ENCODE measurements around the gene CFDP1.

The CFDP1 gene

DNA sequence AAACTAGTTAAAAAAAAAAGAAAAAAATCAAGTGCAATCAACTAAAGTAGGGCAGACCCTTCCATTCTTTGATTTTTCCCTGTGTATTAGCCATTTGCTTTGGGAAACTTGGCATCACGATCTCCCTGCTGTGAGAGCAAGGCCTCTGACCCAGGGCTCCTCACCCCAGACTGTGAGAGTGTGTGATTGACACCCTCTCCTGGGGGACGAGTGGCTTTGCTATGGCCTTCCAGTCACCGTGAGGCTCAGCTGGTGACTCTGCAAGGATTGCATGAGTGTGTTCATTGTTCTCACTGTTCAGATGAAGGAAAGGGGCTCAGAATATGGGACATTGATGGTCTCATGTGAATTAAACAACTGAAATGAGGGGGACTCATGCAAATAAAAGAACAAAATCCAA lies 112.9 kb downstream of the CFDP1 start:
- TF ChIP-seq, protein P1, sequence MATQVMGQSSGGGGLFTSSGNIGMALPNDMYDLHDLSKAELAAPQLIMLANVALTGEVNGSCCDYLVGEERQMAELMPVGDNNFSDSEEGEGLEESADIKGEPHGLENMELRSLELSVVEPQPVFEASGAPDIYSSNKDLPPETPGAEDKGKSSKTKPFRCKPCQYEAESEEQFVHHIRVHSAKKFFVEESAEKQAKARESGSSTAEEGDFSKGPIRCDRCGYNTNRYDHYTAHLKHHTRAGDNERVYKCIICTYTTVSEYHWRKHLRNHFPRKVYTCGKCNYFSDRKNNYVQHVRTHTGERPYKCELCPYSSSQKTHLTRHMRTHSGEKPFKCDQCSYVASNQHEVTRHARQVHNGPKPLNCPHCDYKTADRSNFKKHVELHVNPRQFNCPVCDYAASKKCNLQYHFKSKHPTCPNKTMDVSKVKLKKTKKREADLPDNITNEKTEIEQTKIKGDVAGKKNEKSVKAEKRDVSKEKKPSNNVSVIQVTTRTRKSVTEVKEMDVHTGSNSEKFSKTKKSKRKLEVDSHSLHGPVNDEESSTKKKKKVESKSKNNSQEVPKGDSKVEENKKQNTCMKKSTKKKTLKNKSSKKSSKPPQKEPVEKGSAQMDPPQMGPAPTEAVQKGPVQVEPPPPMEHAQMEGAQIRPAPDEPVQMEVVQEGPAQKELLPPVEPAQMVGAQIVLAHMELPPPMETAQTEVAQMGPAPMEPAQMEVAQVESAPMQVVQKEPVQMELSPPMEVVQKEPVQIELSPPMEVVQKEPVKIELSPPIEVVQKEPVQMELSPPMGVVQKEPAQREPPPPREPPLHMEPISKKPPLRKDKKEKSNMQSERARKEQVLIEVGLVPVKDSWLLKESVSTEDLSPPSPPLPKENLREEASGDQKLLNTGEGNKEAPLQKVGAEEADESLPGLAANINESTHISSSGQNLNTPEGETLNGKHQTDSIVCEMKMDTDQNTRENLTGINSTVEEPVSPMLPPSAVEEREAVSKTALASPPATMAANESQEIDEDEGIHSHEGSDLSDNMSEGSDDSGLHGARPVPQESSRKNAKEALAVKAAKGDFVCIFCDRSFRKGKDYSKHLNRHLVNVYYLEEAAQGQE (IDR thresholded peaks at IDR 0.05; ENCODE audit: insufficient read depth in 1 of 2, low read depth in 2 of 2, low read length in 2 of 2) = no peak
- TF ChIP-seq FOXP2 (optimal IDR thresholded peaks at IDR 0.05; ENCODE audit: borderline replicate concordance, extremely low read depth, extremely low read length, insufficient read depth) = no peak
- no peak for TF ChIP-seq TAF1 (IDR thresholded peaks at IDR 0.05; ENCODE audit: borderline replicate concordance, insufficient read depth, low read length)
- no peak for TF ChIP-seq SIN3A (IDR thresholded peaks at IDR 0.05; ENCODE audit: borderline replicate concordance, insufficient read depth, low read length)

DNA sequence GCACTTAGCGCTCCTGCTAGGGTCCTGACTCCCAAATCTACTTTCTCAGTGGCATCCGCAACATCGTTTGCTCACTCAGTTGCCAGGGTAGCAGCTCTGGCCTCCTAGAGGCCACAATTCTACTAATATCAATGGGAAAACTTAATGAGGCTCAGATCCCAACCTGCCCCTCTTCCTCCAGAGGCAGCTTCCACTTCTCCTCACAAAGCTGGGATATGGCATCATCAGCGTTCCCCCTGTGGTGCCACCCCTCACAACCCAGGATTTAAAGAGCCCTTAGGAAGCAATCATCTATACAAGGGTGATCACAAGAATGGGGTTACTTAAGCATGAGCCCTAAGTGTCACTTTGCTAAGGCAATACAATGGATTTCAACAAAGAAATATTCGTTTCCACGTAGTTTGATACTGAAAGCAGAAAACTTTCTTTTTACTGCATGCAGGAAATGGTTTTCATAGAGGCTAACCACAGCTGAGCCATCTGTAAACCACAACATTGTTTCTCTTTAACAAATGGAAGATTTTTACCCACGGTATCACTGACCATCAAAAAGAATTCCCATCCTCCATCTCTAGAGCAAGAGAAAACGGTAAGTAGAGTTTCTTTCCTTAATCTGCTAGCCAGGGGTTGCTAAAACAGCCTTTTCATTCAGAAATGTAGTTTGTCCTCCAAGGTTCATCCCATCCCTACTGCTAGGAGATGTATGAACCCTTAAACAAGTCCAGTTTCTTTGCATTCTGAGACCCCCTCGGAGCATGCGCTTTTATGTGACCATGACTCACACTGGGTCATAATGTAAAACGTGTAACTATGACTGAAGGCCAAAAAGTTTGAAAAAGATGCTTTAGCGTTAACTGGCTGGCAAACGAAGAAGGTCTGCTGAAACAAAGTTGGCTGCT lies 113.5 kb downstream of the CFDP1 start:
- TF ChIP-seq POLR2AphosphoS5 (IDR thresholded peaks at IDR 0.05; ENCODE audit: low read depth, low read length) = no peak
- TF ChIP-seq, protein P1 (IDR thresholded peaks at IDR 0.05; ENCODE audit: insufficient read depth in 1 of 2, low read depth in 2 of 2, low read length in 2 of 2) = no peak

DNA sequence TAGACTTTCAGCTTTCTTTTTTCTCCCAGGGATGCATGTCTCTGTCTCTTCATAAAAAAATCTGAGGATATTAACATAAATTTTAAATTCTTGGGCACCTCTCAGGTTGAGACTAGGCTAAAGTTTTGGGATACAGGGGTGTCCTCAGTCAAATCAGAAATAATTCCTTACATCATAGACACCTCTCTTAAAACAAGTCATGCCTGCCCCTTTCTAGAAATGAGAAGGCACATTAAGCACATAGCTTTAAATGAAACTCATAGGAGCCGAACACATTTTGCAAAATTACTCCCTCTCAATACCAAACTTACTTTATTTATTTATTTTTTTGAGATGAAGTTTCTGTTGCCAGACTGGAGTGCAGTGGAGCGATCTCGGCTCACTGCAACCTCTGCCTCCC lies 114.6 kb downstream of the CFDP1 start:
- TF ChIP-seq SIN3A (IDR thresholded peaks at IDR 0.05; ENCODE audit: borderline replicate concordance, insufficient read depth, low read length) (no peak), TAF1 (IDR thresholded peaks at IDR 0.05; ENCODE audit: borderline replicate concordance, insufficient read depth, low read length) (no peak), FOXP2 (optimal IDR thresholded peaks at IDR 0.05; ENCODE audit: borderline replicate concordance, extremely low read depth, extremely low read length, insufficient read depth) (no peak), POLR2AphosphoS5 (IDR thresholded peaks at IDR 0.05; ENCODE audit: low read depth, low read length) (no peak)
- TF ChIP-seq, protein P1 (IDR thresholded peaks at IDR 0.05; ENCODE audit: insufficient read depth in 1 of 2, low read depth in 2 of 2, low read length in 2 of 2) = no peak

DNA sequence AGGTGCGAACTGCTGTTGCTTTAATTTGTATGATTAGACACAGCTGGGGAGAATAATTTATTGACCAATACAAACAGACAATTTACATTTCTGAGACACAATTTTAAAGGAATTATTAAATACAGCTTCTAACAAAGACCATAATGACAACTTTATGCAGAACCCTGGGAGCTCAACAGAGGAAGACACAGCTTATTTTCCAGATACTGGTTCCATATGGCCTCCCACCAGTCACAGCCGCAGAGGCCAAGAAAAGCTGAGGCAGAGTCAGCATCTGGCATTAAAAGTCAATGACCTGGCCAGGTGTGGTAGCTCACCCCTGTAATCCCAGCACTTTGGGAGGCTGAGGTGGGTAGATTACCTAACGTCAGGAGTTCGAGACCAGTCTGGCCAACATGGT lies 115.8 kb downstream of the CFDP1 start:
- TF ChIP-seq FOXP2 (optimal IDR thresholded peaks at IDR 0.05; ENCODE audit: borderline replicate concordance, extremely low read depth, extremely low read length, insufficient read depth) (no peak), POLR2AphosphoS5 (IDR thresholded peaks at IDR 0.05; ENCODE audit: low read depth, low read length) (no peak), TAF1 (IDR thresholded peaks at IDR 0.05; ENCODE audit: borderline replicate concordance, insufficient read depth, low read length) (no peak), SIN3A (IDR thresholded peaks at IDR 0.05; ENCODE audit: borderline replicate concordance, insufficient read depth, low read length) (no peak)
- TF ChIP-seq, protein P1 (IDR thresholded peaks at IDR 0.05; ENCODE audit: insufficient read depth in 1 of 2, low read depth in 2 of 2, low read length in 2 of 2) = no peak

All from PFSK-1 (cell line).